DMS53 treated with DMSO at 0.1 percent for 48 hours (cell line): Measurements from ENCODE around the gene PGP.
A peak's percentile ranks its signal among the peaks of the same experiment; 100 is the strongest.

Experiments
- DNase-seq: peaks from one replicate; lab custom pipeline; 2025; ENCODE audit not compliant: unreplicated experiment; lab: John Stamatoyannopoulos, UW

The PGP gene

DNA sequence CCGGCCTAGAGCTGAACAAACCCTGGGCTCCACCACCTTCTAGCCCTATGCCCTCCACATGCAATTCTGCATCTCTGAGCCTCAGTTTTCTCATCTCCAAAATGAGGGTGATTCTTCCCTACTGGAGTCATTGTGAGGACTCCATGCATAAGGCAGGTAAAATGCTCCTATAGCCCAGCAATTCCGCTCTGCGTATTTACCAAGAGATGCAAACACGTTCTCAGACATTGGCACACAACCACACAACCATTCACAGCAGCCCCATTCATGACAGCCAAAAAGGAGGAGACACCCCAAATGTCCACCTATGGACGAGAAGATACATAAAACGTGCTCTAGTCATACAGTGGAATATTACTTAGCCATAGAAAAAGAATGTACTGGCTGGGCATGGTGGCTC lies 14.3 kb downstream of the PGP start:
- no peak for DNase-seq

DNA sequence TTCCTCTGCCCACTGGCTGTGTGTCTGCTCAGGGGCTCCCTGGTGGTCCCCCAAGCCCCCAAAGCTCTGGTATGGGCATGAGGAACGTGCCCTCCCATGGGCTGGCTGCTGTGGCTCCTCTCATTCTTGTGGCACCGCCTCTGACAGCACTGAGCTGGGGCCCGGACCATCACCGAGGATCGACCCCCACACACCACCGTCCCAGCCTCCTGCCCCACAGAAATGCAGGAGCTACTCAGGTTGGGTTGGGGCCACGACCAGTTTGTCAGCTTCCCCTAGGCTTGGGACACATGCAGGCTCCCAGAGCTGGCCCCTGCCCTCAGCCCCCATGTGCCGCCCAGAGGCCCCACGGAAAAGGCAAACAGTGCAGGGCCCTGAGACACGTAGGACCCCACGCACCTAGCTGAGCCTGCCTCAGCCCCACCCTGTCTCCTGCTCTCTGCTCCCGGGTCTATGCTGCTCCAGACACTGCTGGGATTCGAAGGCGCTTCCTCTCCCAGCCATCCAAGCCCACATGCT lies 15.0 kb downstream of the PGP start:
- DNase-seq, result no peak

DNA sequence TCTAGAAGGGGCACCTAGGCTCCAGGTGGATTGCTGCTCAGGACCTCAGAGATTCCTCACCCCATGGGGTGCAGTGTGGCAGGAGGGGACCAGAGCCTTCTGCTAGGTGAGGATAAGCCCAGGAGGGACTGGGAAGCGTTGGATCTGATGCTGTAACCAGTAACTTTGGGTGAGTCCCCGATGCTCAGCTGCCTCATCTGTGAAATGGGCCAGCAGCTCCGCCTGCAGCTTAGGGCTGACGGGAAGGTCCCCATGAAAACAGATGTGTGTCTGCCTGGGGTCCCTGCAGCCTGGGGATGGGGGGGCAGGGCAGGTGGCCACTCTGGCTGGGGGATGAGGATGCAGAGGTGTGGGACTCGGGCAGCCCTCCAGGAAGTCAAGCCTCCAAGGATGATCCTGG lies 15.5 kb downstream of the PGP start:
- DNase-seq, result no peak

GRCh38 chr16:2198283-2198682 lies 16.4 kb downstream of the PGP start:
- no peak for DNase-seq

GRCh38 chr16:2197765-2198164 lies 16.9 kb downstream of the PGP start:
- DNase-seq, result no peak

DNA sequence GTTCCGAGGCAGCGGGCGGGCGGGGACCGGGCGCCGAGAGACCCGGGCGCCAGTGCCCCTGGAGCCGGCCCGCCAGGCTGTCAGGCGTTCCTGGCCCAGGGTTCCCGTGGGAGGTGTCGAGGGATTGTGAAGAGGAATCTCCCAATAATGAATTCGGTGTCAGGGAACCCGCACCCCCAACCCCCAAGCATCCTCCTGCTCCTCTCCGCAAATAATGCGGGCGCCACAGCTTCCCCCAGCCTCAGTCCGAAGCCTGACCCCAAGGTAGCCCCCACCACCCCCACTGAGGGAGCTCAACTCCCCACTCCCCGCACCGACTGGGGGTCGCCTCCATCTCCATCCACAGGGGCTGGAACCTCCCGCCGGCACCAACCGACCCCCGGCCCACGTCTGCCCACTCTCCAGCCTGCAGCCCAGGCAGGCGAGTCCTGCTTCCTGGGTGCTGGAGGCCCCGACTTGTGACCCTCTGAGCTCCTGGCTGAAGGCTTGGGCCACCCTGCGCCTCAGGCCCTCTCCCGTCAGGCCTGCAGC lies 17.6 kb downstream of the PGP start:
- DNase-seq, result no peak

- no peak for DNase-seq
These were observed 18.3 kb downstream of the PGP start, which contains the start of gene CASKIN1 for GRCh38 chr16:2196162-2196980. TSS of gene CASKIN1 (minus strand) at chr16:2196605. CDS start at chr16:2196432, 173 bp downstream.

DNA sequence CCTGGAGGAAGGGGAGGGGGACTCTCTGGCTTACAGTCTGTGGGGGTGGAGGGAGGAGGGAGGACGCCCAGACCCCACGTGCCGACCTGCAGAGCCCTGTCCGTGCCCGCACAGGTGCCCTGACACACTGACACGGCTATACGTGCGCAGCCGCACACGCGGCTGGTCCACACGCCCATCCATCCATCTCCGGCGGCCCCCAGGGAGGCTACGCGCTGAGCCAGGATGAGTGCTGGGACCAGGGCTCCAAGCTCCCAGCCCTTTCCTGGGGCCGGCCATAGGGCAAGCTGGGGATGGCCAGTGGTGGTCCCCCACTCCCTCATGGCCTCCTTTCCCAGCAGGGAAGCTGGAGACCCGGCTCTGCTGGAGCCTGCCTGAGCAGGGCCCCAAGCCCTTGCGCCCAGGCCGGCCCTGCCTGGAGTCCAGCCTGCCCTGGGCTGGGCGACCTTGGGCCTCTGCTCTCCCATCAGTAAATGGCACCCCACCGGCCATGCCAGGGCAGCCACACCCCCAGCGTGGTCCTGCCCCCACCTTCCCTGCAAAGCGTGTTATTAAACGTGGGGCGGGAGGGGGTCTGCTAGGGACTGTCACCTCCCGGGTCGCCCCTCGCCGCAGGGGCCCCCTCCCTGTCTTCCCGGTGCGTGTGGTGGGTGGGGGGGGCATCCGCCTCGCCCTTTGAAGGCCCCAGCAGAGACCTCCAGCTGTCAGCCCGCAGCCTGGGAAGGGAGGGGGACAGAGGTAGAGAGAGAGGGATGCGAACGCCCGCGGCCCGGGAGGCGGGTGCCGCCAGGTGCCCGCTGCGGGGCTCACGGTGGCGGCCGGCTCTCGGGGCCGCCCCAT lies 19.1 kb downstream of the PGP start:
- DNase-seq, result no peak

- peak; percentile 47 for DNase-seq
These were observed 19.8 kb downstream of the PGP start for GRCh38 chr16:2194852-2195321.

GRCh38 chr16:2194166-2194834 lies 20.3 kb downstream of the PGP start:
- DNase-seq, result no peak

DNA sequence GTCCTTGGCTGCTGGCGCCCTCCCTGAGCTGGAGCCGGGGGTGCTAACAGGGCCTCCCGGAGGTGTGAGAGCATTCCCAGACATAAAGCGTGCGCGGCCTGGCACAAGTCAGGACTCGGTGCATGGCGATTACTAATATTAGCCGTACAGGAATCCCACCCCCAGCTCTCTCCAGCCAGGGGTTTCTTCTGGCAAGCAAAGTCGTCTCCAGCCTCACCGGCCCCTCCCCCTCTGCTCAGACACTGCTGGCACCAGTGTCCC lies 23.3 kb downstream of the PGP start:
- DNase-seq, result no peak

- DNase-seq, result no peak
These were observed 23.8 kb downstream of the PGP start for GRCh38 chr16:2190659-2191445.

GRCh38 chr16:2190002-2190658 lies 24.5 kb downstream of the PGP start:
- DNase-seq, result no peak

GRCh38 chr16:2189252-2189893 lies 25.3 kb downstream of the PGP start:
- DNase-seq, result no peak

DNA sequence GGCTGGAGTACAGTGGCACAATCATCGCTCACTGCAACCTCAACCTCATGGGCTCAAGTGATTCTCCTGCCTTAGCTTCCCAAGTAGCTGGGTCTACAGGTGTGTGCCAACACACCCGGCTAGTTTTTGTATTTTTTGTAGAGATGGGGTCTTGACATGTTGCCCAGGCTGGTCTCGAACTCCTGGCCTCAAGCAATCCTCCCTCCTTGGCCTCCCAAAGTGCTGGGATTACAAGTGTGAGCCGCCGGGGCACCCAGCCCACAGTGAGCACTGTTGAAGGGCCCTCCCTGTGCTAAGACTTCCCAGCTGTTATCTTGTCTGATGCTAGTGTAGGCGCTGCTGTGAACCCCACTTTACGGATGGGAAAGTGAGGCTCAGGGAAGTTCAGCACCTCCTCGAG lies 26.2 kb downstream of the PGP start:
- no peak for DNase-seq

- no peak for DNase-seq
These were observed 27.4 kb downstream of the PGP start for GRCh38 chr16:2187212-2187611.

DNA sequence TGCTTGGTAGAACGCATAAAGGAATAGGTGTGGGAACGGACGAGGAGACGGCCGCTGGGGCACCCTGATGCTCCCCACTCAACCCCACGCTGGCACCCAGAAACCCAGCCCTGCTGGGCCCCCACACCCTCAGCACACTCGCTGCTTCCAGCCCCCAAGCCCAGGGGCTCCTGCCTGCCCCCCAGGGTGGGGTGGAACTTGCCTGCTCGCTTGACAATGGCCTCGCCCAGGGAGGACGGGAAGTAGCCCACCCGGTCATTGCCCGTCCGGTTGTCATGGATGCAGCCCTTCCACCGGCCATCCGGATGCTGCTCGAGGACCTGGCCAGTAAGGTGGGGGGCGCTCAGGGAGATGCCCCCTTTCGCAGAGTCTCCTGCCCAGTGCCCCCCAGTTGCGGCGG lies 28.1 kb downstream of the PGP start:
- no peak for DNase-seq

- no peak for DNase-seq
These were observed 28.6 kb downstream of the PGP start for GRCh38 chr16:2186064-2186463.

DNA sequence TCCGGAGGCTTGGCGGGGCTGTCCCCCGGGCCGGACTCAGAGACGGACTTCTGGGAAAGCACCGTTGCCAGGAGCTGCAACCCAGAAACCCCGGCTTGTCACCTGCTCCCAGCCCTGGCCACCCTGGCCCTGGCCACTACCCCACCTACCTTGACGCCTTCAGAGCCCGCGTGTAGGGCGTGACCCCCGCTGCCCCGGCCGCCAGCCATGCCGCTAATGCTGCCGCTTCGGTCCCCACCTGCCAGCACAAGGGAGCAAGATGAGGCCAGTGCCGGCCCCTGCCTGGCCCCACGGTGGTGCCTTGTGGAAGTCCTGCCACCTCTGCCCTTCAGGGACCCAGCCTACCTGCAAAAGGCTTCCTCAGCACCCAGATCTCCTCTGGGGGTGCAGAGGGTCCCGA lies 29.7 kb downstream of the PGP start:
- DNase-seq, result no peak

DNA sequence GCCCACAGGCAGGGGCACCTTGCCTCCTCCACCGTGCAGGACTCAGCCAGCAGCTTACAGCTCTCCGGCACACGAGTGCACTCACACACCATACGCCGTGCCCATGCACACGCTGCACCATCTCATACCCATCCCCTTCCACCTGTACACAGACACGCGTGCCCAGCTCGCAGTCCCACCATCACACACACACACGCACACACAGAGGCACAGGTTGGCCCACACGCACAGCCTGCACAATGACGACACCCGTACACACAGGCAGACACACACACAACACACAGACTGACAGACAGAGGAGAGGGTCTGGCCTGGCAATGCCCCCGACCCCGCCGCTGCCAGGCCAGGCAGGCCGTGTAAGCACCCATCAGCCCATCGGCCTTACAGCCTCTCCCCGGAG lies 30.3 kb downstream of the PGP start:
- DNase-seq, result no peak
